HepG2 (cell line): Measurements from ENCODE around the gene PITRM1. TPM values are rescaled to one million over a fixed set of nuclear protein-coding genes. Genes with fewer than 3 reads are reported as not detected.

Experiments used
- ATAC-seq: fragments of 200-7000 bp; cut with Tn5 transposase; 3 replicates; pipeline ENCODE4 v1.9.1; 2020; ENCODE audit warnings: mild to moderate bottlenecking, moderate library complexity
- BruUV-seq: library from RNA; stranded (reverse); fragments of 400-500 nt; replicated peaks from 2 replicates; lab custom pipeline; 2021; lab: Mats Ljungman, UMichigan
- CTCF ChIA-PET: fragments of 300-600 bp; formaldehyde crosslinking; extraction: SDS; loops from one replicate; lab custom pipeline; 2021; ENCODE audit warnings: low total read pairs, inconsistent platforms, low intra/inter-chr PET ratio; lab: Yijun Ruan, JAX
- POLR2A ChIA-PET: fragments of 350-600 bp; sonication (Branson Sonifier 250); formaldehyde crosslinking; loops from one replicate; lab custom pipeline; 2020; ENCODE audit warnings: antibody characterized with exemption, inconsistent platforms; lab: Yijun Ruan, JAX
- DNase-seq: peaks from one replicate; pipeline ENCODE4 v3.0.0-alpha.2; 2015; ENCODE audit warnings: low spot score
- FAIRE-seq: peaks from 3 replicates; lab custom pipeline; 2011; peaks lifted over from hg19 to GRCh38; lab: Jason Lieb, UNC
- H2AFZ ChIP-seq: one replicate; pipeline ENCODE4 v1.6.1; 2011; ENCODE audit warnings: low read length, inconsistent platforms
- H3K27ac ChIP-seq: fragments of 300-600 bp; 3 replicates; pipeline ENCODE4 v1.8.0; 2011; ENCODE audit warnings: mixed run types, mild to moderate bottlenecking, mixed read lengths, low read length, inconsistent platforms; ENCODE audit not compliant: insufficient read depth; ENCODE audit errors: extremely low read length
- H3K27me3 ChIP-seq, 2 experiments: fragments of 200-600 bp in 1 of 2; 2 replicates in 1 of 2; 3 replicates in 1 of 2; pipeline versions ENCODE4 v1.6.0 to v1.8.0; 2011; ENCODE audit warnings: low read length in 2 of 2, mild to moderate bottlenecking in 2 of 2, moderate library complexity in 2 of 2, inconsistent platforms in 1 of 2; ENCODE audit not compliant: insufficient read depth in 2 of 2, control insufficient read depth in 1 of 2
- H3K36me3 ChIP-seq, 2 experiments: fragments of 200-600 bp in 1 of 2; replicated peaks in 1 of 2; 2 replicates in 1 of 2; 3 replicates in 1 of 2; pipeline versions ENCODE4 v1.5.1 to v1.8.0; 2011; ENCODE audit warnings: low read length in 2 of 2, inconsistent platforms in 1 of 2; ENCODE audit not compliant: insufficient read depth in 2 of 2, control insufficient read depth in 1 of 2
- H3K4me1 ChIP-seq: 2 replicates; pipeline ENCODE4 v1.5.1; 2012; ENCODE audit warnings: low read length, inconsistent platforms; ENCODE audit not compliant: insufficient read depth
- H3K4me2 ChIP-seq: 2 replicates; pipeline ENCODE4 v1.6.0; 2011; ENCODE audit warnings: low read depth, low read length, inconsistent platforms
- H3K4me3 ChIP-seq, 3 experiments: fragments of 200-600 bp in 1 of 3; sonication (generic), shearing (Covaris generic) in 1 of 3; replicated peaks in 1 of 3; 2 replicates each; pipeline ENCODE4 v1.5.1; 2011 to 2016; ENCODE audit warnings: low read length in 3 of 3, inconsistent platforms in 2 of 3, low read depth in 2 of 3, mild to moderate bottlenecking in 2 of 3, control low read depth in 1 of 3, mixed read lengths in 1 of 3; ENCODE audit not compliant: insufficient read depth in 1 of 3
- H3K79me2 ChIP-seq: one replicate; pipeline ENCODE4 v1.6.1; 2011; ENCODE audit warnings: low read length, inconsistent platforms; ENCODE audit not compliant: insufficient read depth
- H3K9ac ChIP-seq: 2 replicates; pipeline ENCODE4 v1.6.0; 2011; ENCODE audit warnings: mild to moderate bottlenecking, low read depth, low read length, inconsistent platforms; ENCODE audit not compliant: insufficient read depth
- H3K9me3 ChIP-seq: 2 replicates; pipeline ENCODE4 v1.5.1; 2012; ENCODE audit warnings: mild to moderate bottlenecking, low read length
- H4K20me1 ChIP-seq: 2 replicates; pipeline ENCODE4 v1.6.0; 2011; ENCODE audit warnings: inconsistent platforms, mild to moderate bottlenecking, low read length, moderate library complexity; ENCODE audit not compliant: insufficient read depth
- AGO1 ChIP-seq: fragments of 200-400 bp; formaldehyde crosslinking; IDR thresholded peaks from 2 replicates; pipeline ENCODE4 v1.6.1; 2017; ENCODE audit warnings: mild to moderate bottlenecking, low read depth, low read length, moderate library complexity; ENCODE audit not compliant: poor library complexity, severe bottlenecking
- CCAR2 ChIP-seq: fragments of 200-400 bp; formaldehyde crosslinking; optimal IDR thresholded peaks from 2 replicates; pipeline ENCODE3; 2018; ENCODE audit warnings: low read depth, mild to moderate bottlenecking, low read length, moderate library complexity
- CREB3 ChIP-seq: sonication (generic); formaldehyde crosslinking; IDR thresholded peaks from 2 replicates; pipeline ENCODE4 v1.5.0; 2020; ENCODE audit warnings: missing genetic modification reagents
- FOXC1 ChIP-seq: sonication (generic); formaldehyde crosslinking; IDR thresholded peaks from 2 replicates; pipeline ENCODE4 v1.8.0; 2022; ENCODE audit warnings: mild to moderate bottlenecking, missing genetic modification reagents, borderline replicate concordance
- FOXP4 ChIP-seq: sonication (generic); formaldehyde crosslinking; IDR thresholded peaks from 2 replicates; pipeline ENCODE4 v1.4.0; 2020; ENCODE audit warnings: missing genetic modification reagents
- HNRNPLL ChIP-seq: fragments of 200-400 bp; formaldehyde crosslinking; IDR thresholded peaks from 2 replicates; pipeline ENCODE4 v1.6.1; 2017; ENCODE audit warnings: mild to moderate bottlenecking, low read depth, low read length; ENCODE audit not compliant: poor library complexity, severe bottlenecking
- KDM1A ChIP-seq: IDR thresholded peaks from 2 replicates; pipeline ENCODE4 v1.6.1; 2016; ENCODE audit warnings: missing compliant biosample characterization
- KLF16 ChIP-seq, 2 experiments: sonication (generic) in 1 of 2; formaldehyde crosslinking in 1 of 2; IDR thresholded peaks; 2 replicates each; pipeline versions ENCODE4 v1.6.1 to v1.8.0; 2016 to 2023; ENCODE audit warnings: missing genetic modification reagents in 2 of 2, missing compliant biosample characterization in 1 of 2
- PRPF4 ChIP-seq: fragments of 200-400 bp; formaldehyde crosslinking; IDR thresholded peaks from 2 replicates; pipeline ENCODE4 v1.6.1; 2016; ENCODE audit warnings: low read length, low read depth; ENCODE audit not compliant: poor library complexity, severe bottlenecking
- SETDB1 ChIP-seq: sonication (generic); formaldehyde crosslinking; IDR thresholded peaks from 2 replicates; pipeline ENCODE4 v1.5.1; 2020; ENCODE audit warnings: missing genetic modification reagents, mild to moderate bottlenecking, borderline replicate concordance
- SNAI1 ChIP-seq: sonication (generic); formaldehyde crosslinking; IDR thresholded peaks from 2 replicates; pipeline ENCODE4 v1.5.0; 2020; ENCODE audit warnings: mild to moderate bottlenecking, missing genetic modification reagents, borderline replicate concordance
- SNAPC2 ChIP-seq: sonication (generic); formaldehyde crosslinking; IDR thresholded peaks from 2 replicates; pipeline ENCODE4 v1.8.1; 2022; ENCODE audit warnings: mild to moderate bottlenecking, missing genetic modification reagents
- SP140L ChIP-seq: sonication (generic); formaldehyde crosslinking; IDR thresholded peaks from 2 replicates; pipeline ENCODE4 v1.4.0; 2020; ENCODE audit warnings: missing genetic modification reagents, borderline replicate concordance
- STAT6 ChIP-seq: sonication (generic); formaldehyde crosslinking; IDR thresholded peaks from 2 replicates; pipeline ENCODE4 v1.4.0; 2020; ENCODE audit warnings: missing genetic modification reagents, mild to moderate bottlenecking, borderline replicate concordance
- ZBTB14 ChIP-seq: sonication (generic); formaldehyde crosslinking; IDR thresholded peaks from 2 replicates; pipeline ENCODE4 v1.4.0; 2020; ENCODE audit warnings: missing genetic modification reagents
- ZBTB7A ChIP-seq: sonication (generic); formaldehyde crosslinking; IDR thresholded peaks from 2 replicates; pipeline ENCODE4 v1.8.0; 2022; ENCODE audit warnings: mild to moderate bottlenecking, missing genetic modification reagents
- ZNF816 ChIP-seq: sonication (generic); formaldehyde crosslinking; IDR thresholded peaks from 2 replicates; pipeline ENCODE4 v1.8.0; 2022; ENCODE audit warnings: missing genetic modification reagents, mild to moderate bottlenecking, borderline replicate concordance
- WGBS: methylation state at CpG from one replicate; pipeline ENCODE4 v1.1.6; 2017; ENCODE audit warnings: low lambda C conversion rate; 5-methylcytosine and 5-hydroxymethylcytosine counted together
- in situ Hi-C: cut with HindIII; loops from 2 replicates; pipeline ENCODE4 v1.10.0; 2017; ENCODE audit warnings: low pct_unique_long_range_greater_than_20kb; ENCODE audit not compliant: extremely low pct_ligation_motif_present
- intact Hi-C: fragments of 100-400 bp; cut with micrococcal nuclease; formaldehyde crosslinking; loops from one replicate; pipeline ENCODE4 v1.10.0; 2022; ENCODE audit not compliant: unreplicated experiment
- polyA plus RNA-seq, 8 experiments: library from polyadenylated mRNA; depleted of rRNA in 3 of 8; stranded (reverse) in 7 of 8; unstranded in 1 of 8; fragments of >200 nt; fragmentation: Illumina TruSeq in 4 of 8; extraction: Trizol in 4 of 8; gene quantifications; 2 replicates each; pipeline versions ENCODE4 v1.2.1 to v1.2.3, GENCODE V29; 2011 to 2016; ENCODE audit warnings: low read depth in 4 of 8, missing spikeins in 1 of 8, mixed read lengths in 1 of 8; ENCODE audit not compliant: insufficient read depth in 1 of 8
- total RNA-seq, 5 experiments: library from RNA; depleted of rRNA; stranded (reverse); fragments of >200 nt; fragmentation: Illumina TruSeq; extraction: Trizol; gene quantifications; 2 replicates each; pipeline ENCODE4 v1.2.3, GENCODE V29; 2016; ENCODE audit warnings: low read depth in 1 of 5

Gene PITRM1
- total and polyA plus RNA-seq, 2 of the 13 experiments (the other 11 are each of a cell fraction or from before 2014, with no cell fraction given) = 16.4 to 29.0 TPM

DNA sequence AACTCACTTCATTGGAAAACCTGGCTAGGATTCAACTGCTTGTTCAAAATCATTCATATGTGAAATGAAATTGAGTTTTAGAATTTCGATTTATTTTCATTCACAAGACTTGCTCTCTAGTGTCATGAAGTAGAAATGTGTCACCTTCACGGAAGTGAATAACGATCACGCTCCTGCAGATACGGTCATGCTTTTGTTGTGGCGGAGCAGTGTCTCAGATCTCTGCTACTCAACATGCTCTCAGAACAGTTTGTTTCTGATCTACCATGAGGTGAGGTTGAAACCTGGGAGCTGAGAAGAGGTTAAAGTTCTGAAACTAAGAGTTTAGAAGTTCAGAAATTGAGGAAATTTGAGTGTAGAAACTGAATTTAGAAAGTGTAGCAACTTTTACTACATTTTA, 13.8 kb upstream of the PITRM1 start:
- peaks cover 2 to 25% of the 10 kb centered on the region in 2 experiments; a peak in 3 of 5 replicates for H3K27me3 ChIP-seq
- CTCF ChIA-PET = interaction anchor here (1.3 kb wide), 1 partner anchor 11 kb away, joined by 5 read pairs; no protein-coding TSS in a partner anchor
- no peak overlapping the region for H3K9ac ChIP-seq
- no peak overlapping the region for H3K27ac ChIP-seq
- no peak overlapping the region for H2AFZ ChIP-seq
- H3K36me3 ChIP-seq = no peaks in the 10 kb centered on the region
- FAIRE-seq (no peak), DNase-seq (no peak), ATAC-seq (no peak)
- POLR2A ChIA-PET = no interaction called here
- no peak overlapping the region for H3K4me3 ChIP-seq
- no TSS peak for BruUV-seq
- in situ Hi-C loops = no loop called here
- 39% methylated on average over 6 of the region's 6 CpGs for WGBS
- no peaks in the 10 kb centered on the region for H3K4me1 ChIP-seq
- no peaks in the 10 kb centered on the region for H3K79me2 ChIP-seq
- intact Hi-C loops = no loop called here
- H3K4me2 ChIP-seq = no peak overlapping the region
- H3K9me3 ChIP-seq = no peaks in the 10 kb centered on the region
- no peaks in the 10 kb centered on the region for H4K20me1 ChIP-seq
- no peak for TF ChIP-seq SNAI1 (CRISPR knock-in tag)
- TF ChIP-seq STAT6 (CRISPR knock-in tag) = no peak
- TF ChIP-seq FOXP4 (CRISPR knock-in tag) = no peak
- no peak for TF ChIP-seq AGO1
- no peak for TF ChIP-seq SP140L (CRISPR knock-in tag)
- TF ChIP-seq SNAPC2 = no peak
- TF ChIP-seq ZBTB7A (CRISPR knock-in tag) = no peak
- TF ChIP-seq ZNF816 (CRISPR knock-in tag) = no peak
- TF ChIP-seq PRPF4 = no peak
- no peak for TF ChIP-seq CCAR2
- TF ChIP-seq CREB3 (CRISPR knock-in tag) = no peak
- no peak for TF ChIP-seq ZBTB14
- TF ChIP-seq KLF16 (CRISPR knock-in tag; IDR thresholded peaks at IDR 0.05) = no peak
- no peak for TF ChIP-seq SETDB1
- no peak for TF ChIP-seq FOXC1 (CRISPR knock-in tag)
- no peak for TF ChIP-seq HNRNPLL
- TF ChIP-seq KDM1A (CRISPR knock-in tag) = no peak
